Measurements from ENCODE around the gene PLCB1.

The PLCB1 gene

DNA sequence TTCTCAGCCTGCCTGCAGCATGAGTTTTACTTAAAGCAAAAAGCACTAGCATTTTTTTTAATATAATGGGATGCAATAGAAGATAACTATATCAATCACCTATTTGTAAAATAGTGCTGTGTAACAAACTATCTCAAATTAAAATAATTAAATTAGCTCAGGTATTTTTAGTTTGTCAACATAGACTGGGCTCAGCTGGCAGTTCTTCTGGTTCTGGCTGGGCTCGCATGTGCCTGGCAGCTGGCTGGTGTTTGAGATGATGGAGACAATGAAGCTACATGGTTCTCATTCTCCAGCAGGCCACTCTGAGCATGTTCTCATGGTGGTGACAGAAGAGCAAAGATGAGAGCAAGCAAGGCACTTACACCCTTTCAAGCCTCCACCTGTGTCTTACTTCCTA lies 181.0 kb downstream of the PLCB1 start:
- no peak overlapping the region for H3K27ac ChIP-seq (ENCODE audit: low read depth, low read length)
- H3K9me3 ChIP-seq (ENCODE audit: control insufficient read depth, insufficient read depth, low read length), result no peaks in the 10 kb centered on the region
- no peaks in the 10 kb centered on the region for H3K79me2 ChIP-seq (ENCODE audit: control insufficient read depth, low read length)
- H3K36me3 ChIP-seq (ENCODE audit: control insufficient read depth, low read length), result no peaks in the 10 kb centered on the region
- H3K4me2 ChIP-seq (ENCODE audit: low read length), result no peak overlapping the region
- no peaks in the 10 kb centered on the region for H3F3A ChIP-seq (ENCODE audit: control insufficient read depth, insufficient read depth)
- H3K9me2 ChIP-seq (replicated peaks; ENCODE audit: control insufficient read depth, low read length), result no peaks in the 10 kb centered on the region
- H3K27me3 ChIP-seq (ENCODE audit: control insufficient read depth, low read length), result no peaks in the 10 kb centered on the region
- no peak overlapping the region for H3K4me3 ChIP-seq (ENCODE audit: low read length)
- TF ChIP-seq, protein P1, sequence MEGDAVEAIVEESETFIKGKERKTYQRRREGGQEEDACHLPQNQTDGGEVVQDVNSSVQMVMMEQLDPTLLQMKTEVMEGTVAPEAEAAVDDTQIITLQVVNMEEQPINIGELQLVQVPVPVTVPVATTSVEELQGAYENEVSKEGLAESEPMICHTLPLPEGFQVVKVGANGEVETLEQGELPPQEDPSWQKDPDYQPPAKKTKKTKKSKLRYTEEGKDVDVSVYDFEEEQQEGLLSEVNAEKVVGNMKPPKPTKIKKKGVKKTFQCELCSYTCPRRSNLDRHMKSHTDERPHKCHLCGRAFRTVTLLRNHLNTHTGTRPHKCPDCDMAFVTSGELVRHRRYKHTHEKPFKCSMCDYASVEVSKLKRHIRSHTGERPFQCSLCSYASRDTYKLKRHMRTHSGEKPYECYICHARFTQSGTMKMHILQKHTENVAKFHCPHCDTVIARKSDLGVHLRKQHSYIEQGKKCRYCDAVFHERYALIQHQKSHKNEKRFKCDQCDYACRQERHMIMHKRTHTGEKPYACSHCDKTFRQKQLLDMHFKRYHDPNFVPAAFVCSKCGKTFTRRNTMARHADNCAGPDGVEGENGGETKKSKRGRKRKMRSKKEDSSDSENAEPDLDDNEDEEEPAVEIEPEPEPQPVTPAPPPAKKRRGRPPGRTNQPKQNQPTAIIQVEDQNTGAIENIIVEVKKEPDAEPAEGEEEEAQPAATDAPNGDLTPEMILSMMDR (IDR thresholded peaks at IDR 0.05; ENCODE audit: low read depth, low read length, poor library complexity, severe bottlenecking), result no peak
- no peak for TF ChIP-seq EZH2phosphoT487 (IDR thresholded peaks at IDR 0.05; ENCODE audit: borderline replicate concordance, low read length)
- no peaks in the 10 kb centered on the region for H4K20me1 ChIP-seq (ENCODE audit: control insufficient read depth, insufficient read depth, low read depth, low read length)
- H3K4me1 ChIP-seq (ENCODE audit: control insufficient read depth, low read length), result no peaks in the 10 kb centered on the region

DNA sequence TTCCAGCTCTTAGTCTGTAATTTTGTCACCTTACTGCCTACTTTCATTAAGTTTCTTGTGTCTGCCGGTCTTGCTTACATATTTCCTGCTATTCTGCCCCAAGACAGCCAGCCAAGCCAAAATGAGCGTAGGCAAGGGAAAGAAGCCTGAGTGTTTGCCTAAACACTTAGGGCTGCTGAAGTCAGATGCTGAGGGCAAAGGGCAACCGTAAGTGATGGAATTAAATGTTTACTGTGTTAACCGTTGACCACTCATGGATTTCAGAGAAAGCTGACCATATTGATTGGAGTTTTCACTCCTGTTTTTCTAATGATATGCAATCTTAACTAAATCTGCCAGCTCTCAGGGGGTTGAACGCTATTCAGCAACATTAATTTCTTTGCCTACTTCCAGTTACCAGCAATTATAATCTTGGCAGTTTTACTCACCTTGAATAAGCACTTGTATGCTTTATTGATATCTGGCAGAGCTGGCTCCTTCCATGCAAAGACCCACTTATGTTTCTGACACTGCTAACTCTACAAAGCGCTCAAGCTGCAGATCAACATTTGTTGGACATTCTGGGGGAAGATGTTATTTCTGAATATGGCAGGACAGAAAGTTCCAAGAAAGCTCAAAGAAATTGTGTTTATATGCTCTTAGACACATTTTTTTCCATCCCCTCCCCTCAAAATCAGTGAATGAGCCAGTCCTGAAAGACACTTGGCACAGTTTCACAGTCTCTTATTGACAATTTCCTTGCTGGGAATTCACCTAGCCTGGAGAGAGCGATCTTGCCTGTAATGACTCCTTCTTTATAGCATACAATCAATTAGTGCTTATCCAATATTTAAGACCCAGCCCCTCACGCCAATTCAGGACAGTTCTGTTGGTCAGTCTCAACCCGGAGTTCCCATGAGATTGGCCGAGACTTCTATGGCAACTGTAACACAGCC lies 183.8 kb downstream of the PLCB1 start:
- no peaks in the 10 kb centered on the region for H3F3A ChIP-seq (ENCODE audit: control insufficient read depth, insufficient read depth)
- no peaks in the 10 kb centered on the region for H3K36me3 ChIP-seq (ENCODE audit: control insufficient read depth, low read length)
- H3K4me3 ChIP-seq (ENCODE audit: low read length), result no peak overlapping the region
- H3K4me2 ChIP-seq (ENCODE audit: low read length), result no peak overlapping the region
- no peaks in the 10 kb centered on the region for H3K27me3 ChIP-seq (ENCODE audit: control insufficient read depth, low read length)
- no peaks in the 10 kb centered on the region for H3K9me3 ChIP-seq (ENCODE audit: control insufficient read depth, insufficient read depth, low read length)
- no peaks in the 10 kb centered on the region for H4K20me1 ChIP-seq (ENCODE audit: control insufficient read depth, insufficient read depth, low read depth, low read length)
- H3K4me1 ChIP-seq (ENCODE audit: control insufficient read depth, low read length), result no peaks in the 10 kb centered on the region
- H3K9me2 ChIP-seq (replicated peaks; ENCODE audit: control insufficient read depth, low read length), result no peaks in the 10 kb centered on the region
- TF ChIP-seq, protein P1 (IDR thresholded peaks at IDR 0.05; ENCODE audit: low read depth, low read length, poor library complexity, severe bottlenecking), result no peak
- no peak for TF ChIP-seq EZH2phosphoT487 (IDR thresholded peaks at IDR 0.05; ENCODE audit: borderline replicate concordance, low read length)
- no peaks in the 10 kb centered on the region for H3K79me2 ChIP-seq (ENCODE audit: control insufficient read depth, low read length)
- no peak overlapping the region for H3K27ac ChIP-seq (ENCODE audit: low read depth, low read length)

DNA sequence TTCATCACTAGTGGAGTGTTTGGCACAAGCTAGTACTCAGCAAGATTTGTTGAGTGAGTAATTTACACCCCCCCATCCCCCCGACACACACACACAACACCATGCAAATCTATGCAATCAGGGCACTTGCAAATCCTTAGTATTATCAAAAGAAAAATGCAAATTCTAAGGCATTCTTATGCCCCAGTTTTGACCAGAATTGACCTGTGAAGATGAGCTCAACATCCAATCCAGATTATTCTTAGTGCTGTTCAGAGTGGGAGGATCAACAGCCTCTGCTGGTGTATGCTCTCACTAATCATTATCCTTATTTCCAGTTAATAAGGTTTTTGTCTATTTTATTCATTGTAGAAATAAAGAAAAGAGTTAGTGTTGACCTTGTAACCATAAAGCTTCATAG lies 185.4 kb downstream of the PLCB1 start:
- Histone ChIP-seq H4K20me1 (ENCODE audit: control insufficient read depth, insufficient read depth, low read depth, low read length) (no peaks in the 10 kb centered on the region), H3K9me3 (ENCODE audit: control insufficient read depth, insufficient read depth, low read length) (no peaks in the 10 kb centered on the region), H3K36me3 (ENCODE audit: control insufficient read depth, low read length) (no peaks in the 10 kb centered on the region), H3K9me2 (replicated peaks; ENCODE audit: control insufficient read depth, low read length) (no peaks in the 10 kb centered on the region), H3K27ac (ENCODE audit: low read depth, low read length) (no peak overlapping the region), H3F3A (ENCODE audit: control insufficient read depth, insufficient read depth) (no peaks in the 10 kb centered on the region), H3K4me3 (ENCODE audit: low read length) (no peak overlapping the region), H3K4me2 (ENCODE audit: low read length) (no peak overlapping the region), H3K4me1 (ENCODE audit: control insufficient read depth, low read length) (no peaks in the 10 kb centered on the region), H3K27me3 (ENCODE audit: control insufficient read depth, low read length) (no peaks in the 10 kb centered on the region), H3K79me2 (ENCODE audit: control insufficient read depth, low read length) (no peaks in the 10 kb centered on the region)
- TF ChIP-seq, protein P1 (IDR thresholded peaks at IDR 0.05; ENCODE audit: low read depth, low read length, poor library complexity, severe bottlenecking), result no peak
